SJSA1 (cell line): Measurements from ENCODE around the gene MGLL. TPM values are rescaled to one million over a fixed set of nuclear protein-coding genes. Genes with fewer than 3 reads are reported as not detected.
A peak's percentile ranks its signal among the peaks of the same experiment; 100 is the strongest.

Source experiments
- DNase-seq, 2 experiments: peaks; one replicate each; pipeline ENCODE4 v3.0.0-alpha.2; 2015 to 2020; ENCODE audit warnings: low spot score in 2 of 2, low read depth in 1 of 2
- H3K27ac ChIP-seq: fragments of 250-450 bp; sonication (Bioruptor Pico); 2 replicates; pipeline ENCODE4 v1.5.1; 2020; ENCODE audit warnings: mild to moderate bottlenecking, moderate library complexity
- H3K27me3 ChIP-seq: fragments of 250-450 bp; sonication (Bioruptor Pico); replicated peaks from 2 replicates; pipeline ENCODE4 v1.5.1; 2020; ENCODE audit warnings: mild to moderate bottlenecking, moderate library complexity
- H3K36me3 ChIP-seq: fragments of 250-450 bp; sonication (Bioruptor Pico); 2 replicates; pipeline ENCODE4 v1.5.1; 2020; ENCODE audit warnings: mild to moderate bottlenecking
- H3K4me1 ChIP-seq: fragments of 250-450 bp; sonication (Bioruptor Pico); replicated peaks from 2 replicates; pipeline ENCODE4 v1.6.1; 2021; ENCODE audit warnings: mild to moderate bottlenecking
- H3K4me3 ChIP-seq: fragments of 250-450 bp; sonication (Bioruptor Pico); 2 replicates; pipeline ENCODE4 v1.5.1; 2020; ENCODE audit warnings: mild to moderate bottlenecking
- H3K9me3 ChIP-seq: fragments of 250-450 bp; sonication (Bioruptor Pico); replicated peaks from 2 replicates; pipeline ENCODE4 v1.5.1; 2020; ENCODE audit warnings: mild to moderate bottlenecking
- total RNA-seq: library from RNA; depleted of rRNA; stranded (reverse); fragments of >200 nt; shearing (Covaris generic); gene quantifications from 2 replicates; pipeline ENCODE4 v1.2.3, GENCODE V29; 2014

The MGLL gene
- total RNA-seq, 1 experiment from 2014 or later: 47.7 TPM

DNA sequence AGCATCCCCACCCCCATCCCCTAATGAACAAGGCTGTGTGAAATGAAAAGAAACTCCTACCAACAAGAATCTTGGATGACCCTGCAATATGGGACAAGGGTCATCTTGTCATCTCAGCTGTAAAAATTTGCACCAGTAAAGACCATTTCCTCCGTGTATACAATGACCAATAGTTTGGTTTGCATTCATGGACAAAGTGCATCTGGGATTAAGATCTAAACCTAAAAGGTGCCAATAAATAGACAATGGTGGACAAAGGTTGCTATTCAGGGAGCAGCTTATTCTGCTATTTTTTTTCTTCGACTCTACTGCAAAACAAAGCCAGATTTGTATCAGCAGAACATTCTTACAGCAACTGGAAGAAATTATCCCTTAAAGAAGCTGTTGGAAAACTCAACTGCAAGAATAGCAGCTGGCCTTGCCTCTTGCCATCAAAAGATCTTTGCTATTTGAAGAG is 8.0 kb downstream of the MGLL start:
- H3K27ac ChIP-seq: no peak overlapping the region
- H3K9me3 ChIP-seq: no peaks in the 10 kb centered on the region
- no peaks in the 10 kb centered on the region for H3K27me3 ChIP-seq
- no peak overlapping the region for H3K4me3 ChIP-seq
- H3K4me1 ChIP-seq: peaks cover 21% of the 10 kb centered on the region
- peaks cover 80% of the 10 kb centered on the region for H3K36me3 ChIP-seq
- no peak for DNase-seq

DNA sequence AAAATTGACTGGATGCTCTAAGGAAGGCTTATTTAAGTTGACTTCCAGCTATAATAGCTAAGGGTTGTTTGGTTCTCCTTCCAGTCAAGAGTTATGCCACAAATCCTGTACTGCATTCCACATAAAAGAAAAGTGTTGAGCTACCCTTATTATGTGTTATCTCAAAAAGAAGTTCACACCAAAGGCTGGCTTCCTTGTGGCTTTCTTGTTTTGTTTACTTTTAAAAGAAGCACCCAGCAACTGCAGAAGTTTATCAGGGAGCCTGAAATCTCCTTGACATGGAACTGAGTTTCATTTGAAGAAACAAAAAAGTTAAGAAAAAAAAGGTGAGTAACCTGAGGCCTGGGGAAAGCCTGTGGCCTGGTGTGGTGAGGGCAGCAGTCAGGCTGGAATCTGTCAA is 10.2 kb downstream of the MGLL start:
- no peaks in the 10 kb centered on the region for H3K9me3 ChIP-seq
- no peak for DNase-seq
- peaks cover 11% of the 10 kb centered on the region for H3K4me1 ChIP-seq
- H3K4me3 ChIP-seq: no peak overlapping the region
- peaks cover 79% of the 10 kb centered on the region for H3K36me3 ChIP-seq
- H3K27me3 ChIP-seq: no peaks in the 10 kb centered on the region
- no peak overlapping the region for H3K27ac ChIP-seq

DNA sequence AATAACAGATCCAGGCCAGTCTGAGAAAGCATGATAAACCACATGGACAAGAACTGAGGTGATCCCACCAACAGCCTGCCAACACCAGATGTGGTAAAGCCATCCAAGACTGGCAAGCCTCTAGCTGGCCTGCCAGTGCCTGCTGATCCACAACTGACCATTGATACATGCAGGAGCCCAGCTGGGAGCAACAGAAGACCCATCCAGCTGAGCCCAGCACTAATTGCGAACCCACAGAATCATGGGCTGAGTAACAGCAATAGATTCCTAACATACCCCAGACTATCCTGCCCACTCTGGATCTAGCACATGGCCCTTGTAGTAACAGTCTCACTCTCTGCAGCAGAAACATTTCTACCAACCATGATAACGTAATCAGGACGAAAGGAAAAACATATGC is 10.6 kb downstream of the MGLL start:
- H3K4me1 ChIP-seq: peaks cover 10% of the 10 kb centered on the region
- H3K36me3 ChIP-seq: peaks cover 77% of the 10 kb centered on the region
- no peak for DNase-seq
- no peaks in the 10 kb centered on the region for H3K9me3 ChIP-seq
- no peak overlapping the region for H3K27ac ChIP-seq
- H3K4me3 ChIP-seq: no peak overlapping the region
- no peaks in the 10 kb centered on the region for H3K27me3 ChIP-seq

DNA sequence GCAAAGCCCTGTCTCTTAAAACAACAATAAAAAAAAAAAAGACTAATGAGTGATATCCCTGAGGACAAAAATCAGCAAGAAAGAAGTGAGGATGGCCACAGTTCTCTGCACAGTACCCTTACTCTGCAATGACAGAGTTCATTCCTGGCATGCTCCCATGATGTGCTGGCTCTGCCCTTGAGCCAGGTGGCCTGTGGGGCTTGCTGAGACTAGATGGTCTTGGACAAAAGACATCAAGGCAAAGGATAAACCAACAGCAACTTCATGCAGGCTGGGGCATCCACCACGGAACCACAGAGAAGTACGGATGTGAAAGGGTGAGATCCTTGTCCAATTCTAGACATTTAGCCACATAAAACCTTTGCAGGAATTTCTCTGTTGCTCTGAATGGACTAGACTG is 12.7 kb downstream of the MGLL start:
- no peak overlapping the region for H3K27ac ChIP-seq
- H3K9me3 ChIP-seq: no peaks in the 10 kb centered on the region
- peaks cover 10% of the 10 kb centered on the region for H3K4me1 ChIP-seq
- no peak for DNase-seq
- peaks cover 66% of the 10 kb centered on the region for H3K36me3 ChIP-seq
- H3K27me3 ChIP-seq: no peaks in the 10 kb centered on the region
- no peak overlapping the region for H3K4me3 ChIP-seq

DNA sequence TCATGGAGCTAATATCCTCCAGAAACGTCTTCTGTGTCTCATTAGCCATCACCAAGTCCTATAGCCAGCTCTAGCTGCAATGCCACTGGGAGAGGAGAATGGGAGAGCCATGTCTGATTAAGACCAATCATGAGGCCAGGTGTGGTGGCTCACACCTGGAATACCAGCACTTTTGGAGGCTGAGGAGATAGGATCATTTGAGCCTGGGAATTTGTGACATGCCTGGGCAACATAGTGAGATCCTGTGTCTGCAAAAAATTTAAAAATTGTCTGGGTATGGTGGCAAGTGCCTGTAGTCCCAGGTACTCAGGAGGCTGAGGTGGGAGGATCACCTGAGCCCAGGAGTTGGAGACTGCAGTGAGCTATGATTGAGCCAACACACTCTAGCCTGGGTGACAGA is 13.1 kb downstream of the MGLL start:
- Histone ChIP-seq H3K36me3 (peaks cover 69% of the 10 kb centered on the region), H3K9me3 (no peaks in the 10 kb centered on the region), H3K4me1 (peaks cover 12% of the 10 kb centered on the region)

GRCh38 chr3:127808197-127808596 is 14.1 kb downstream of the MGLL start:
- Histone ChIP-seq H3K27me3 (no peaks in the 10 kb centered on the region), H3K36me3 (peaks cover 59% of the 10 kb centered on the region), H3K4me1 (peaks cover 23% of the 10 kb centered on the region), H3K27ac (no peak overlapping the region), H3K4me3 (no peak overlapping the region), H3K9me3 (no peaks in the 10 kb centered on the region)
- DNase-seq: no peak

More for the DNA sequence above, 13.1 kb downstream of the MGLL start:
- Histone ChIP-seq H3K27me3 (no peaks in the 10 kb centered on the region), H3K4me3 (no peak overlapping the region), H3K27ac (no peak overlapping the region)
- no peak for DNase-seq

- peaks cover 35% of the 10 kb centered on the region for H3K36me3 ChIP-seq
Observed at GRCh38 chr3:127805026-127805753, 17.1 kb downstream of the MGLL start.

DNA sequence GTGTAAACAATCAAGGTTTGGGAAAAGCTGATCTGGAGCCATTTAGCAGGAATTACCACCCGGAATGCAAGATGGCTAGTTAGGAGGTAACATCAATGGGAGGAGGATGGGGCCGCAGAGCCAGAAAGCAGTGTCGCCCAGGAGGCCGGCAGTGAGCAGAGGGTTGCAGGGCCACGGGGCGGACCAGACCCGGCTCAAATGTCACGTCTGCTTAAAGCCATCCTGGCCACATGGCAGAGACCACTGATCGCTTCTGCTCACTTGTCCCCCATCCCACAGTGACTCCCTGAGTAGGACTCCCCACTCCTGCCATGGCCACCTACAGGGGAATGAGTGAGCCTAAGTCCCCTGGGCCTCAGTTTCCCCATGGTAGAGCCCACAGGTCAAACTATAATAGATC is 18.2 kb downstream of the MGLL start:
- Histone ChIP-seq H3K36me3 (peaks cover 29% of the 10 kb centered on the region), H3K9me3 (no peaks in the 10 kb centered on the region), H3K4me3 (no peak overlapping the region), H3K27me3 (no peaks in the 10 kb centered on the region), H3K4me1 (peaks cover 35% of the 10 kb centered on the region), H3K27ac (0 out of 2 replicates have a peak overlapping the region, but pooled peaks have one; percentile 6)
- no peak for DNase-seq

More at GRCh38 chr3:127805026-127805753, 17.1 kb downstream of the MGLL start:
- Histone ChIP-seq H3K4me1 (peaks cover 32% of the 10 kb centered on the region), H3K27me3 (no peaks in the 10 kb centered on the region), H3K27ac (no peak overlapping the region), H3K4me3 (no peak overlapping the region), H3K9me3 (no peaks in the 10 kb centered on the region)
- no peak for DNase-seq

DNA sequence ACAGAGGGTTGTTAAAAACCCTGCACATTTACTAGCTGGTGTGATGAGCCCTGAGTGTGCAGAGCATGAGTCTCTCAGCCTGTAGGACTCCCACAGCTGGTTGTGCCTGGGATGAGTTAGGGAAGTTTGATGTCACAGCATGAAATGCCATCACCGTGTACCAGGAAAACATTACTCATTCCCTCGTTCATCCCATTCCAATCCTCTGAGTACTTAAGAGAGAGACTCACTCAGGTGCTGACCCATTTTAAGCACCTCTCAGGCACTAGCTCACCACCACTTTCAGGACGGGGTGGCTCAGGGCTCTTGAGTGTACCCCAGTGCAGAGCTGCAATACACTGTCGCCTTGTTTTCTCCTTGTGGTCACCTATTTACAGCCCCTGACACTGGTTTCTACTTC is 18.7 kb downstream of the MGLL start:
- Histone ChIP-seq H3K36me3 (peaks cover 25% of the 10 kb centered on the region), H3K9me3 (no peaks in the 10 kb centered on the region), H3K27ac (peak overlapping the region; percentile 29), H3K4me3 (no peak overlapping the region), H3K27me3 (no peaks in the 10 kb centered on the region), H3K4me1 (peaks cover 40% of the 10 kb centered on the region)
- DNase-seq: peak; percentile 69 to 71

DNA sequence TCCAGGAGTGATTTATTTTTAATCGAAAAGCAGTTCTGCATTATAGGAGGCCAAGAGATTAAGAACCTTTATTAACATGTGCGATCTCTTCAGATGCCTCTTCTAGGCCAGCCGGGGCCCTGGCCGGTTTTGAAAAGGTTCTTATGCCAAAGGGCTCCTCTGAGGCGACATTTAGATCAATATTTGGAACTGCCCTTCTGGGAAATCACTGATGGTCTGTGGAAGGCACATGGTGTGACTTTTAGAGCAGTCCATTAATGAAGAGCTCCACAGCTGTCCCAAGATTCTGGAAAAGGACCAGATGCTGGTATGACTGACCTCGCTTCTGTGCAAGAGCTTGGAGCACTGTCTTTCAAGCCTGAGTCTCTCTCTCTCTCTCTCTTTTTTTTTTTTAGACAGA is 19.7 kb downstream of the MGLL start:
- Histone ChIP-seq H3K27ac (no peak overlapping the region; the same call in 1 of the 2 replicates), H3K36me3 (peaks cover 21% of the 10 kb centered on the region), H3K4me1 (peaks cover 43% of the 10 kb centered on the region)

GRCh38 chr3:127801731-127802313 is 20.5 kb downstream of the MGLL start:
- H3K4me3 ChIP-seq: no peak overlapping the region
- H3K36me3 ChIP-seq: peaks cover 21% of the 10 kb centered on the region
- no peaks in the 10 kb centered on the region for H3K9me3 ChIP-seq
- H3K27me3 ChIP-seq: no peaks in the 10 kb centered on the region
- H3K27ac ChIP-seq: no peak overlapping the region
- no peak for DNase-seq
- peaks cover 43% of the 10 kb centered on the region for H3K4me1 ChIP-seq

More for the DNA sequence above, 19.7 kb downstream of the MGLL start:
- DNase-seq: no peak
- no peaks in the 10 kb centered on the region for H3K9me3 ChIP-seq
- no peak overlapping the region for H3K4me3 ChIP-seq
- no peaks in the 10 kb centered on the region for H3K27me3 ChIP-seq

- H3K9me3 ChIP-seq: no peaks in the 10 kb centered on the region
- peaks cover 20% of the 10 kb centered on the region for H3K36me3 ChIP-seq
- peak in 1 of 2 experiments; percentile 15 for DNase-seq
- no peaks in the 10 kb centered on the region for H3K27me3 ChIP-seq
- H3K4me3 ChIP-seq: no peak overlapping the region
- H3K4me1 ChIP-seq: peaks cover 43% of the 10 kb centered on the region
- H3K27ac ChIP-seq: peak overlapping the region; percentile 78
Observed at GRCh38 chr3:127800508-127800907, 21.8 kb downstream of the MGLL start.

GRCh38 chr3:127799476-127800222 is 22.7 kb downstream of the MGLL start:
- Histone ChIP-seq H3K36me3 (peaks cover 16% of the 10 kb centered on the region), H3K4me1 (peaks cover 43% of the 10 kb centered on the region)
- peak; percentile 67 to 71 for DNase-seq

DNA sequence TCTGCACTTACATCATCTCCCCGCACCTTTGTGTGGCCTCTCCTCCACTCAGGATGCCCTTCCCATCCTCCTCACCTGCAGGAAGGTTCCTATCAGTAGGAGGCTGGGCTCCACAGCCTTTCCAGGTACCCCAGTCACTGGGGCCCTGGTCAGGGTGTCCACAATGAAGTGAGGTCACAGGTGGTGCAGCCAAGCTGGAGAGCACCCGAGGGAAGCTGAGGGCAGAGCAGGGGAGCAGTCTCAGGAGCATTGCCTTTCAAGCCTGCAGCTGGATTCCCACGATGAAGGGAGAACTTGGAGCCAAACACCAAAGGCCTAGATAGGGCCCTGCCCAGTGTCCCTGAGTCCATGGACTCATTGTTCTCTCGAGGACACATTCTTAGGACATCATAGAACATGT is 23.6 kb downstream of the MGLL start:
- H3K27ac ChIP-seq: peak overlapping the region; percentile 78
- peaks cover 36% of the 10 kb centered on the region for H3K4me1 ChIP-seq
- H3K9me3 ChIP-seq: no peaks in the 10 kb centered on the region
- no peak overlapping the region for H3K4me3 ChIP-seq
- H3K36me3 ChIP-seq: peaks cover 20% of the 10 kb centered on the region
- DNase-seq: no peak
- no peaks in the 10 kb centered on the region for H3K27me3 ChIP-seq

More at GRCh38 chr3:127799476-127800222, 22.7 kb downstream of the MGLL start:
- Histone ChIP-seq H3K4me3 (no peak overlapping the region), H3K27ac (peak overlapping the region; percentile 78), H3K9me3 (no peaks in the 10 kb centered on the region), H3K27me3 (no peaks in the 10 kb centered on the region)
